ENCODE results near the gene SH3BP5L. TPM values are rescaled to one million over a fixed set of nuclear protein-coding genes. Genes with fewer than 3 reads are reported as not detected.
A peak's percentile ranks its signal among the peaks of the same experiment; 100 is the strongest.

SH3BP5L gene
- total and polyA plus RNA-seq, 10 of the 15 experiments (the other 5 are each of a cell fraction or from before 2014, with no cell fraction given) = 1.1 to 22.8 (median 10.9) TPM

DNA sequence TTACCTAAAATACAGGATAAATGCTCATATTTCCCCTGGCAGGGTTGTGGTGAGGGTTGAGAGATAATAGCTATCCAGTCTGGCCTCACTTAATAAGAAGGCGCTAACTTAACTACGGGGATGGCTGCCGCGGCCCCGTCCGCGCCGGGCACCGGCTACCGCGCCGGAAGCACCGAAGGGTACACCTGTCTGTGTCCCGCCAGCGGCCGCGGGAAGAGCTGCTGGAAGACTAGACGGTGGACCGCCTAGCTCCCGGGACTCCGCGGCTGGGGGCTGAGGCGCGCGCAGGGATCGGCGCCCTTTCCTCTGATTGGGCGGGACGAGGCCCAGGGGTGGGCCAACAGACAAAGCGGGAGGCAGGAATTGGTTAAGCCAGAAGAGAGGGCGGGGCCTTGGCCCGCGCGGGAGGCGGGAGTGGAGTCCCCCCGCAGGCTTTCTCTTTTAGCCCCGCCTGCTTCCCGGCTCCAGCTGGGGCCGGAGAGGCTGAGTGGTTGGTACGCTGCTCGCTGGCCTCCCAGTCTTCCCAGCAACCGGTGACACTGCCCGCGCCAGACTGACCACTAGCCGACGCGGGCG, 12.2 kb upstream of the SH3BP5L start, which contains the start of gene ZNF672 (continued):
- TF ChIP-seq, protein P1, sequence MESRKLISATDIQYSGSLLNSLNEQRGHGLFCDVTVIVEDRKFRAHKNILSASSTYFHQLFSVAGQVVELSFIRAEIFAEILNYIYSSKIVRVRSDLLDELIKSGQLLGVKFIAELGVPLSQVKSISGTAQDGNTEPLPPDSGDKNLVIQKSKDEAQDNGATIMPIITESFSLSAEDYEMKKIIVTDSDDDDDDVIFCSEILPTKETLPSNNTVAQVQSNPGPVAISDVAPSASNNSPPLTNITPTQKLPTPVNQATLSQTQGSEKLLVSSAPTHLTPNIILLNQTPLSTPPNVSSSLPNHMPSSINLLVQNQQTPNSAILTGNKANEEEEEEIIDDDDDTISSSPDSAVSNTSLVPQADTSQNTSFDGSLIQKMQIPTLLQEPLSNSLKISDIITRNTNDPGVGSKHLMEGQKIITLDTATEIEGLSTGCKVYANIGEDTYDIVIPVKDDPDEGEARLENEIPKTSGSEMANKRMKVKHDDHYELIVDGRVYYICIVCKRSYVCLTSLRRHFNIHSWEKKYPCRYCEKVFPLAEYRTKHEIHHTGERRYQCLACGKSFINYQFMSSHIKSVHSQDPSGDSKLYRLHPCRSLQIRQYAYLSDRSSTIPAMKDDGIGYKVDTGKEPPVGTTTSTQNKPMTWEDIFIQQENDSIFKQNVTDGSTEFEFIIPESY (IDR thresholded peaks at IDR 0.05) = no peak
- TF ChIP-seq SREBF1 (IDR thresholded peaks at IDR 0.05; ENCODE audit: low read length) (no peak), MXI1 (IDR thresholded peaks at IDR 0.05; ENCODE audit: low read depth, low read length) (no peak), TCF7 (IDR thresholded peaks at IDR 0.05; ENCODE audit: borderline replicate concordance) (no peak), BACH1 (IDR thresholded peaks at IDR 0.05; ENCODE audit: borderline replicate concordance) (no peak), ZNF217 (IDR thresholded peaks at IDR 0.05) (no peak), YBX1 (IDR thresholded peaks at IDR 0.05) (no peak), ZNF384 (IDR thresholded peaks at IDR 0.05; ENCODE audit: borderline replicate concordance, low read depth, low read length) (no peak), PAX8 (IDR thresholded peaks at IDR 0.05) (no peak), RB1 (IDR thresholded peaks at IDR 0.05; ENCODE audit: borderline replicate concordance) (peak; percentile 65; the same call in 1 of the 2 replicates), SRF (IDR thresholded peaks at IDR 0.05; ENCODE audit: low read depth in 2 of 2, low read length in 2 of 2) (0 out of 4 replicates have a peak, but pooled peaks of 1 of the 2 experiments have one; percentile 28), MTA2 (IDR thresholded peaks at IDR 0.05; ENCODE audit: low read depth) (no peak), TBL1XR1 (IDR thresholded peaks at IDR 0.05; ENCODE audit: low read depth, low read length) (no peak), POLR2A (IDR thresholded peaks at IDR 0.05; ENCODE audit: low read depth, low read length) (peak; percentile 83), TARDBP (IDR thresholded peaks at IDR 0.05; ENCODE audit: borderline replicate concordance) (no peak), IKZF2 (IDR thresholded peaks at IDR 0.05) (peak; percentile 52 to 61; a peak in 3 of 4 replicates), EP300 (IDR thresholded peaks at IDR 0.05; ENCODE audit: borderline replicate concordance in 1 of 2, control insufficient read depth in 1 of 2, low read depth in 2 of 2, low read length in 2 of 2) (no peak), REST (IDR thresholded peaks at IDR 0.05; ENCODE audit: low read depth, low read length) (no peak)
- TF ChIP-seq, protein P2, sequence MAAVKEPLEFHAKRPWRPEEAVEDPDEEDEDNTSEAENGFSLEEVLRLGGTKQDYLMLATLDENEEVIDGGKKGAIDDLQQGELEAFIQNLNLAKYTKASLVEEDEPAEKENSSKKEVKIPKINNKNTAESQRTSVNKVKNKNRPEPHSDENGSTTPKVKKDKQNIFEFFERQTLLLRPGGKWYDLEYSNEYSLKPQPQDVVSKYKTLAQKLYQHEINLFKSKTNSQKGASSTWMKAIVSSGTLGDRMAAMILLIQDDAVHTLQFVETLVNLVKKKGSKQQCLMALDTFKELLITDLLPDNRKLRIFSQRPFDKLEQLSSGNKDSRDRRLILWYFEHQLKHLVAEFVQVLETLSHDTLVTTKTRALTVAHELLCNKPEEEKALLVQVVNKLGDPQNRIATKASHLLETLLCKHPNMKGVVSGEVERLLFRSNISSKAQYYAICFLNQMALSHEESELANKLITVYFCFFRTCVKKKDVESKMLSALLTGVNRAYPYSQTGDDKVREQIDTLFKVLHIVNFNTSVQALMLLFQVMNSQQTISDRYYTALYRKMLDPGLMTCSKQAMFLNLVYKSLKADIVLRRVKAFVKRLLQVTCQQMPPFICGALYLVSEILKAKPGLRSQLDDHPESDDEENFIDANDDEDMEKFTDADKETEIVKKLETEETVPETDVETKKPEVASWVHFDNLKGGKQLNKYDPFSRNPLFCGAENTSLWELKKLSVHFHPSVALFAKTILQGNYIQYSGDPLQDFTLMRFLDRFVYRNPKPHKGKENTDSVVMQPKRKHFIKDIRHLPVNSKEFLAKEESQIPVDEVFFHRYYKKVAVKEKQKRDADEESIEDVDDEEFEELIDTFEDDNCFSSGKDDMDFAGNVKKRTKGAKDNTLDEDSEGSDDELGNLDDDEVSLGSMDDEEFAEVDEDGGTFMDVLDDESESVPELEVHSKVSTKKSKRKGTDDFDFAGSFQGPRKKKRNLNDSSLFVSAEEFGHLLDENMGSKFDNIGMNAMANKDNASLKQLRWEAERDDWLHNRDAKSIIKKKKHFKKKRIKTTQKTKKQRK (IDR thresholded peaks at IDR 0.05; ENCODE audit: low read depth, low read length) = no peak
- TF ChIP-seq, protein P3, sequence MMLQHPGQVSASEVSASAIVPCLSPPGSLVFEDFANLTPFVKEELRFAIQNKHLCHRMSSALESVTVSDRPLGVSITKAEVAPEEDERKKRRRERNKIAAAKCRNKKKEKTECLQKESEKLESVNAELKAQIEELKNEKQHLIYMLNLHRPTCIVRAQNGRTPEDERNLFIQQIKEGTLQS (IDR thresholded peaks at IDR 0.05; ENCODE audit: borderline replicate concordance, extremely low read depth, low read depth, low read length) = no peak
- TF ChIP-seq, protein P4, sequence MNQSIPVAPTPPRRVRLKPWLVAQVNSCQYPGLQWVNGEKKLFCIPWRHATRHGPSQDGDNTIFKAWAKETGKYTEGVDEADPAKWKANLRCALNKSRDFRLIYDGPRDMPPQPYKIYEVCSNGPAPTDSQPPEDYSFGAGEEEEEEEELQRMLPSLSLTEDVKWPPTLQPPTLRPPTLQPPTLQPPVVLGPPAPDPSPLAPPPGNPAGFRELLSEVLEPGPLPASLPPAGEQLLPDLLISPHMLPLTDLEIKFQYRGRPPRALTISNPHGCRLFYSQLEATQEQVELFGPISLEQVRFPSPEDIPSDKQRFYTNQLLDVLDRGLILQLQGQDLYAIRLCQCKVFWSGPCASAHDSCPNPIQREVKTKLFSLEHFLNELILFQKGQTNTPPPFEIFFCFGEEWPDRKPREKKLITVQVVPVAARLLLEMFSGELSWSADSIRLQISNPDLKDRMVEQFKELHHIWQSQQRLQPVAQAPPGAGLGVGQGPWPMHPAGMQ (IDR thresholded peaks at IDR 0.05; ENCODE audit: borderline replicate concordance) = no peak
